ENCODE data around the gene OR52E8. TPM values are rescaled to one million over a fixed set of nuclear protein-coding genes. Genes with fewer than 3 reads are reported as not detected.
A peak's percentile ranks its signal among the peaks of the same experiment; 100 is the strongest.

Gene OR52E8
- total RNA-seq, 1 donor from 2014 or later: not detected

DNA sequence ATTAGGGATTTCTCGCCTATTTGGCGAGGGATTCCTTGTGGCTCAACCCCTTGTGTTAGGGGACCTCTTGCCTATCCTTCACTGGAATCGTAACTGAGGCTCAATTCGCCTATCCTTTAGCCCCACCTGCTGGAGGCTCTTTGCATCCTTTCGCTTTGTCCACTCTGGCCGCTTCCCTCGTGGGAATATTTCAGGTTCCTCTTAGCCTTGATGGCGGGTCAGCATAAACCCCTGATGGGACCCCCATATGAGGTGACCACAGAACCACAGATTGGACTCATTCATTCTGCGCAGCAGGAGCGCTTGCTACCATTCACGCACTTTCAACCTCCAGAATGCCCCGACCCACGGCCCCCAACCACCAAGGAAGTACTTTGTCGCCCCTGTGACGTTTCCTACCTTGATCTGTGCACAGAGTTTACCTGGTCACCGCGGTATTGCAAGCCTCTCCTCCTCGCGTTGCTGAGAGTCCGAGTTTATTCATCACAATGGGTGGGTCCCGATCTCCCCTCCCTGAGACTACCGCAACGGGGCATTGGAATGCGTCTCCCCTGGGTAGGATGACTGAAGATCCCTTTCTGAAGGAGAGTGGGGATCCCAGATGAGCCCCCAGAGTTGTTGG, 48.9 kb downstream of the OR52E8 start, which contains the start of gene OR52N2:
OR52N2 (plus strand) TSS at position 425 of the 622 bp plus-strand sequence. CDS start 11,412 bp downstream, outside the sequence.
- DNase-seq (ENCODE audit: low spot score): peak; percentile 77
- ATAC-seq: peak; percentile 99

DNA sequence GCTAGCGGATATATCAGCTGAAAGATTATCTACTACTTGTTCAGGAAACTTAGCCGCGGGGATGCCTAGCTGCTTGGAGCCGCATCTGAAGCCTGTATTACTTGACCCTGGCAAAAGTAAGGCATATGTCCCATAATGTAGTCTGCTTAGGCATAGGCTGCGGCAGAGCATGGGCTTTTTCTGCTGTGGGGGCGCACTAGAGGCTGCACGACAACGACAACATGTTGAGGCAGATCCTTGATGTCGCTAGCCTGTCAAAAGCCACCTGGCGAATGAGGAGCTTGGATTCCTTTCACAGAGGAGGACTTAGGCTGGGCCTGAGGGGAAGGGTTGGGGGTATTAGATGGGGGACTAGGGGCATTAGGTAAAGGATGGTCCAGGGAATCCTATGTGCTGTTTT, 49.9 kb downstream of the OR52E8 start:
- DNase-seq (ENCODE audit: low spot score): no peak
- ATAC-seq: no peak

Other genes starting within 250 kb of the OR52E8 start
- 1.3 TPM for gene TRIM34, start 232.7 kb downstream of the OR52E8 start, total RNA-seq
- 19.4 TPM for gene TRIM5, start 172.6 kb downstream of the OR52E8 start, total RNA-seq
- 8.0 TPM for gene TRIM22, start 167.9 kb downstream of the OR52E8 start, total RNA-seq
- gene OR56B1, start 121.2 kb downstream of the OR52E8 start, total RNA-seq: not detected
- gene OR52N4, start 103.4 kb downstream of the OR52E8 start, total RNA-seq: not detected
- 0.10 TPM for gene OR52N5, start 74.3 kb downstream of the OR52E8 start, total RNA-seq
- gene OR52N1, start 66.4 kb downstream of the OR52E8 start, total RNA-seq: not detected
- gene OR52N2, start 48.8 kb downstream of the OR52E8 start, total RNA-seq: not detected
- not detected for gene OR52E6, start 15.8 kb downstream of the OR52E8 start, total RNA-seq
- not detected for gene OR52E4, start 22.9 kb upstream of the OR52E8 start, total RNA-seq
- not detected for gene OR52E5, start 35.5 kb upstream of the OR52E8 start, total RNA-seq
- not detected for gene OR56A3, start 84.6 kb upstream of the OR52E8 start, total RNA-seq
- gene OR56A5, start 110.8 kb upstream of the OR52E8 start, total RNA-seq: not detected
- gene OR52L1, start 129.3 kb upstream of the OR52E8 start, total RNA-seq: not detected
- gene OR56A4, start 149.3 kb upstream of the OR52E8 start, total RNA-seq: not detected
- gene OR56A1, start 173.1 kb upstream of the OR52E8 start, total RNA-seq: not detected
- gene OR56B4, start 250.0 kb upstream of the OR52E8 start, total RNA-seq: not detected

Data from left lobe of liver (tissue), 2 donors.